ENCODE results near the gene DNAJB6. TPM values are rescaled to one million over a fixed set of nuclear protein-coding genes. Genes with fewer than 3 reads are reported as not detected.

The DNAJB6 gene
- polyA plus RNA-seq, 3 donors = 66.6 to 117 (median 116) TPM

- WGBS (ENCODE audit: insufficient coverage) = 67% methylated on average over 7 of the region's 12 CpGs
- Mint-ChIP-seq H3K4me3 (no peak overlapping the region), H3K9me3 (no peaks in the 10 kb centered on the region), H3K4me1 (no peaks in the 10 kb centered on the region), H3K36me3 (no peaks in the 10 kb centered on the region), H3K27me3 (ENCODE audit: low read depth in 3 of 3) (peaks cover 16 to 20% (median 18%) of the 10 kb centered on the region in 3 donors), H3K27ac (no peak overlapping the region)
- H3K27ac ChIP-seq (ENCODE audit: low read depth in 1 of 2, low read length in 2 of 2) = no peak overlapping the region
- TF ChIP-seq CTCF (IDR thresholded peaks at IDR 0.05) = no peak
- no peaks in the 10 kb centered on the region for H3K79me2 ChIP-seq (ENCODE audit: insufficient read depth, low read length)
- no peak overlapping the region for H3K9ac ChIP-seq (ENCODE audit: insufficient read depth, low read length, poor library complexity, severe bottlenecking)
- no peak overlapping the region for H3K4me3 ChIP-seq (replicated peaks in 1 of 3; ENCODE audit: low read depth in 2 of 3, low read length in 3 of 3)
- peaks cover 0 to 10% of the 10 kb centered on the region in 2 donors for H3K27me3 ChIP-seq (ENCODE audit: control insufficient read depth in 2 of 2, insufficient read depth in 2 of 2, low read length in 2 of 2)
- DNase-seq = no peak
- H3K9me3 ChIP-seq (replicated peaks in 1 of 2; ENCODE audit: control insufficient read depth in 1 of 2, insufficient read depth in 1 of 2, low read length in 2 of 2) = no peaks in the 10 kb centered on the region
- H4K20me1 ChIP-seq (ENCODE audit: insufficient read depth, low read length) = no peaks in the 10 kb centered on the region
- no peaks in the 10 kb centered on the region for H3K36me3 ChIP-seq (replicated peaks in 1 of 2; ENCODE audit: control insufficient read depth in 1 of 2, insufficient read depth in 2 of 2, low read length in 2 of 2)
- H3K4me2 ChIP-seq (replicated peaks; ENCODE audit: extremely low read depth, low read length, poor library complexity, severe bottlenecking) = no peak overlapping the region
- intact Hi-C loops (cut with micrococcal nuclease) = no loop called here
- no peak overlapping the region for H2AFZ ChIP-seq (ENCODE audit: insufficient read depth, low read depth, low read length, poor library complexity, severe bottlenecking)
- no peaks in the 10 kb centered on the region for H3K4me1 ChIP-seq (ENCODE audit: control insufficient read depth in 1 of 2, insufficient read depth in 2 of 2, low read length in 2 of 2)
Observed at GRCh38 chr7:157461573-157462418, 125.0 kb downstream of the DNAJB6 start.

- DNase-seq = no peak
- no peaks in the 10 kb centered on the region for H3K9me3 ChIP-seq (replicated peaks in 1 of 2; ENCODE audit: control insufficient read depth in 1 of 2, insufficient read depth in 1 of 2, low read length in 2 of 2)
- no peaks in the 10 kb centered on the region for H3K4me1 Mint-ChIP-seq
- intact Hi-C loops (cut with micrococcal nuclease) = no loop called here
- WGBS (ENCODE audit: insufficient coverage) = 92% methylated on average over 15 of the region's 20 CpGs
- no peaks in the 10 kb centered on the region for H4K20me1 ChIP-seq (ENCODE audit: insufficient read depth, low read length)
- no peaks in the 10 kb centered on the region for H3K36me3 Mint-ChIP-seq
- no peak overlapping the region for H3K9ac ChIP-seq (ENCODE audit: insufficient read depth, low read length, poor library complexity, severe bottlenecking)
- no peak overlapping the region for H2AFZ ChIP-seq (ENCODE audit: insufficient read depth, low read depth, low read length, poor library complexity, severe bottlenecking)
- no peak for TF ChIP-seq CTCF (IDR thresholded peaks at IDR 0.05)
- H3K9me3 Mint-ChIP-seq = no peaks in the 10 kb centered on the region
- peaks cover 16 to 20% (median 18%) of the 10 kb centered on the region in 3 donors for H3K27me3 Mint-ChIP-seq (ENCODE audit: low read depth in 3 of 3)
- H3K4me2 ChIP-seq (replicated peaks; ENCODE audit: extremely low read depth, low read length, poor library complexity, severe bottlenecking) = no peak overlapping the region
- no peaks in the 10 kb centered on the region for H3K79me2 ChIP-seq (ENCODE audit: insufficient read depth, low read length)
- H3K4me1 ChIP-seq (ENCODE audit: control insufficient read depth in 1 of 2, insufficient read depth in 2 of 2, low read length in 2 of 2) = no peaks in the 10 kb centered on the region
- no peak overlapping the region for H3K4me3 ChIP-seq (replicated peaks in 1 of 3; ENCODE audit: low read depth in 2 of 3, low read length in 3 of 3)
- no peak overlapping the region for H3K4me3 Mint-ChIP-seq
- H3K27me3 ChIP-seq (ENCODE audit: control insufficient read depth in 2 of 2, insufficient read depth in 2 of 2, low read length in 2 of 2) = peaks cover 0 to 10% of the 10 kb centered on the region in 2 donors
- no peaks in the 10 kb centered on the region for H3K36me3 ChIP-seq (replicated peaks in 1 of 2; ENCODE audit: control insufficient read depth in 1 of 2, insufficient read depth in 2 of 2, low read length in 2 of 2)
- H3K27ac Mint-ChIP-seq = no peak overlapping the region
- H3K27ac ChIP-seq (ENCODE audit: low read depth in 1 of 2, low read length in 2 of 2) = no peak overlapping the region
Observed at GRCh38 chr7:157462419-157462771, 125.6 kb downstream of the DNAJB6 start.
